NCI-H2081 treated with DMSO at 0.1 percent for 48 hours (cell line): ENCODE data around the gene FFAR1.

Source experiments
- DNase-seq: peaks from one replicate; lab custom pipeline; 2025; lab: John Stamatoyannopoulos, UW

The FFAR1 gene

DNA sequence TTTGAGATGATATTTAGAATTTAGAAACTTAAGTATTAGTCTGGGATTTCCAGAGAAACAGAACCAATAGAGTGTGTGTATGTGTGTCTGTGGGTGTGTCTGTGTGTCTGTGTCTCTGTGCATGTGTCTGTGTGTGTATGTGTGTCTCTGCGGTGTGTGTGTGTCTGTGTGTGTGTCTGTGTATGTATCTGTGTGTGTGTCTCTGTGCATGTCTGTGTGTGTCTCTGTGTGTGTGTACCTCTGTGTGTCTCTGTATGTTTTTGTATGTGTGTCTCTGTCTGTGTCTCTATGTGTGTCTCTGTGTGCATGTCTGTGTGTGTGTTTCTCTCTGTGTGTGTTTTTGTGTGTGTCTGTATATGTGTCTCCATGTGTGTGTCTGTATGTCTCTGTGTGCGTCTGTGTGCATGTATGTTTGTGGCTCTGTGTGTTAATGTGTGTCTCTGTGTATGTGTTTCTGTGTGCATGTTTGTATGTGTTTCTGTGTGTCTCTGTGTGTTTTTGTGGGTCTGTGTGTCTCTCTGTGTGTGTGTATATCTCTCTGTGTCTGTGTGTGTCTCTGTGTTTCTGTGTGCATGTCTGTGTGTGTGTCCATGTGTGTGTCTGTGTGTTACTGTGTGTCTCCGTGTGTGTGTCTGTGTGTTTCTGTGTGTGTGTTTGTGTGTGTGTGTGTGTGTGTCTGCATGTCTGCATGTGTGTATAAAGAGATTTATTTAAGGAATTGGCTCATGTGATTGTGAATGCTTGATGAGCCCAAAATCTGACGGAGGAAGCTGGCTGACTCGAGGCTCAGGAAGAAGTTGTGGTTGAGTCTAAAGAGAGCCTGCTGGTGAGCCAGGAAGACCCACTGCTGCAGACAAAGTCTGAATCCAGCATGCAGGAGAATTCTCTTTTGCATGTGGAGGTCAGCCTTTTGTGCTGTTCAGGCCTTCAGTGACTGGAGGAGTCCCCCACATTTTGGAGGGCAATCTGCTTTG is 45.3 kb downstream of the FFAR1 start:
- DNase-seq, result no peak

DNA sequence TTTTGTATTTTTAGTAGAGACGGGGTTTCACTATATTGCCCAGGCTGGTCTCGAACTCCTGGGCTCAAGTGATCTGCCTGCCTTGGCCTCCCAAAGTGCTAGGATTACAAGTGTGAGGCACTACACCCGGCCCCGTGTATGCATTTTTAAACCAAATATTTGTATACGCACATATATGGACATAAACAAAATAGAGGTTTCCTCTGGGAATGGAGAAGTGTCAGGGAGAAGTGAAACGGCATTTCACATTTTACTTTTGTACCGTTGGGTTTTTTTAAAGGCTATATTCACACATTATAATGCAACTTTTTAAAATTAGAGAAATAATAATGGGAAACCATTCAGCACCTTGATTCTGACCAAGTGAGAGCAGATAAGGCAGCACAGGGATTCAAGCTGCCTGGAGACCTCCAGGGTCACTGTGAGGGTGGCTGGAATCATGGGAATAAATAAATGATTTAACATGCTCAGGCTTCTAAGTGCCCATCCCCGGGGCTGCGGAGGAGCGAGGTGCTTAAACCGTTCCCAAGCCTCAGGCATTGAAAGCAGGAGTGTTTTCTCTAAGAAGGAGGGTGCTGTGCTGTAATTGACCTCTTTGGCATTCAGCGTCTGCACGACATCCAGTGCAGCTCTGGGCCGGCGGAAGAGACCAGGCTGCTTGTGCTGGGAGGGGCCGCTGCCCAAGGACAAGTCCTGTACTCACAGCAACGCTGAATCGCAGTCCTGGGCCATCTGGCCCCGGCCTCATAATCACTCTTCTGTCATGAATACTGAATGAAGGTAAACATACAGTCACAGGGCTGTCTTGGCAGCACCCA is 47.9 kb downstream of the FFAR1 start:
- DNase-seq, result no peak

DNA sequence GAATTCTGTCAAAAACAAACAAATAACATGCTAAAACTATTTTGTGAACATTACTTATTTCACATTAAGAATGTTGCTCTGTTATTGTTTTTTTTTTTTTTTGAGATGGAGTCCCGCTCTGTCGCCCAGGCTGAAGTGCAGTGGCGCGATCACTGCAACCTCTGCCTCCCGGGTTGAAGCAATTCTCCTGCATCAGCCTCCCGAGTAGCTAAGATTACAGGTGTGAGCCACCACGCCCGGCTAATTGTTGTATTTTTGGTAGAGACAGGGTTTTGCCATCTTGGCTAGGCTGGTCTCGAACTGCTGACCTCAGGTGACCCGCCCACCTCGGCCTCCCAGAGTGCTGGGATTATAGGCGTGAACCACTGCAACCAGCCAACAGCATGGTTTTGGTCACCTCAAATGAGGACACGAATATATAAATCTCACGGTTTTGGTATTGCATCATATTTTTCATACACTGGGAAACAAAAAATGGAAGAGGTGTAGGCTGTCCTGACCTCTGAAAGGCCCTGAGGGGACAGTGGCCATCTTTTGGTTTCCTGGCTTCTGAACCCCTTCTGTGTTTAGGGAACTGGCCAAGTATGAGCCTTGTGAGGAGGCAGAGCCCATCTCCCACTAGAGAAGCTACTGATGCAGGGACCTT is 48.7 kb downstream of the FFAR1 start:
- DNase-seq, result no peak

DNA sequence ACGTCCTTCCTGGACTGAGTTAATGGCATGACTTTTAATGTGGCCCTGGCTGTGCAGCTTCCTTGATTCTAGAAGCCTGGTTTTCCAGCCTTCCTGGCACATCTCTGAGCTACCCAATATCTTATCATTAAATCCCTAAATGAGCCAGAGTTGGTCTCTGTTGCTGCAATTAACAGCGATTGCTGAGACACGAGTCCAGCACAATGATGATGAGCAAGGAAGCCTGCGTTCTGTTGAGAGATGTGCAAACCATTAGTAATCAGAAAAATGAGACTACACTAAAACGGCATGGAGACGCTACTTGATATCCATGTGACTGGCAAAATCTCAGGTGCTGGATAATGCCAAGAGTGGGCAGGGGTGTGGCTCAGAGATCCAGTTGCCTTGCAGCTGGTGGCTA is 49.4 kb downstream of the FFAR1 start:
- no peak for DNase-seq
